Measurements from ENCODE around the gene CAMKMT.
"Not testable (repeated sequence)": the region's sequence is repeated elsewhere in the genome, so short reads cannot be mapped to it uniquely, and the experiment has no call there.

CAMKMT gene

GRCh38 chr2:44362207-44363015 is 664 bp downstream of the CAMKMT start:
- DNase-seq: peak in 4 of 5 experiments; percentile 19 to 66 (median 23)

GRCh38 chr2:44364604-44365003 is 2.9 kb downstream of the CAMKMT start:
- DNase-seq: no peak

- no peak for DNase-seq
These were observed 5.8 kb downstream of the CAMKMT start for GRCh38 chr2:44367591-44367990.

- no peak for DNase-seq
These were observed 7.6 kb downstream of the CAMKMT start for GRCh38 chr2:44369392-44369791.

GRCh38 chr2:44371445-44371844 is 9.7 kb downstream of the CAMKMT start:
- DNase-seq: no peak

GRCh38 chr2:44372246-44372645 is 10.5 kb downstream of the CAMKMT start:
- DNase-seq: no peak

- no peak for DNase-seq
These were observed 15.7 kb downstream of the CAMKMT start for GRCh38 chr2:44377486-44377885.

- not testable (repeated sequence) for DNase-seq
These were observed 23.5 kb downstream of the CAMKMT start for GRCh38 chr2:44385226-44385625.

GRCh38 chr2:44388877-44389276 is 27.1 kb downstream of the CAMKMT start:
- DNase-seq: no peak

GRCh38 chr2:44389895-44390294 is 28.1 kb downstream of the CAMKMT start:
- no peak for DNase-seq

- peak in 3 of 5 experiments; percentile 13 to 28 (median 25) for DNase-seq
These were observed 30.7 kb downstream of the CAMKMT start for GRCh38 chr2:44392338-44392943.

- no peak for DNase-seq
These were observed 35.9 kb downstream of the CAMKMT start for GRCh38 chr2:44397447-44398175.

- DNase-seq: no peak
These were observed 36.6 kb downstream of the CAMKMT start for GRCh38 chr2:44398243-44398897.

- DNase-seq: no peak
These were observed 59.0 kb downstream of the CAMKMT start for GRCh38 chr2:44420725-44421124.

- no peak for DNase-seq
These were observed 62.5 kb downstream of the CAMKMT start for GRCh38 chr2:44424211-44424610.

GRCh38 chr2:44429034-44429433 is 67.3 kb downstream of the CAMKMT start:
- DNase-seq: no peak

- no peak for DNase-seq
These were observed 68.6 kb downstream of the CAMKMT start for GRCh38 chr2:44430342-44430741.

- no peak for DNase-seq
These were observed 72.1 kb downstream of the CAMKMT start for GRCh38 chr2:44433895-44434294.

- DNase-seq: no peak
These were observed 79.5 kb downstream of the CAMKMT start for GRCh38 chr2:44441200-44441599.

GRCh38 chr2:44442019-44442418 is 80.3 kb downstream of the CAMKMT start:
- DNase-seq: no peak

- DNase-seq: no peak
These were observed 81.8 kb downstream of the CAMKMT start for GRCh38 chr2:44443517-44443916.

- DNase-seq: no peak
These were observed 83.1 kb downstream of the CAMKMT start for GRCh38 chr2:44444881-44445280.
